ENCODE results near the gene HIKESHI.
"Not testable (repeated sequence)": the region's sequence is repeated elsewhere in the genome, so short reads cannot be mapped to it uniquely, and the experiment has no call there.

HIKESHI gene

GRCh38 chr11:86302092-86302793, at the start of gene HIKESHI:
HIKESHI (plus strand) TSS chr11:86302240; CDS start chr11:86302449, 209 bp downstream.
- peak; percentile 90 for DNase-seq (ENCODE audit: low read depth)

GRCh38 chr11:86255896-86256295, 46.1 kb upstream of the HIKESHI start:
- DNase-seq (ENCODE audit: low read depth): no peak

- no peak for DNase-seq (ENCODE audit: low read depth)
These were observed 45.4 kb upstream of the HIKESHI start for GRCh38 chr11:86256608-86257007.

GRCh38 chr11:86257446-86257845, 44.6 kb upstream of the HIKESHI start:
- DNase-seq (ENCODE audit: low read depth): no peak

GRCh38 chr11:86259730-86260129, 42.3 kb upstream of the HIKESHI start:
- no peak for DNase-seq (ENCODE audit: low read depth)

- DNase-seq (ENCODE audit: low read depth): no peak
These were observed 40.7 kb upstream of the HIKESHI start for GRCh38 chr11:86261328-86261727.

GRCh38 chr11:86262387-86262786, 39.7 kb upstream of the HIKESHI start:
- DNase-seq (ENCODE audit: low read depth): no peak

GRCh38 chr11:86264649-86265048, 37.4 kb upstream of the HIKESHI start:
- no peak for DNase-seq (ENCODE audit: low read depth)

- no peak for DNase-seq (ENCODE audit: low read depth)
These were observed 36.8 kb upstream of the HIKESHI start for GRCh38 chr11:86265194-86265593.

GRCh38 chr11:86269645-86270044, 32.4 kb upstream of the HIKESHI start:
- DNase-seq (ENCODE audit: low read depth): no peak

GRCh38 chr11:86274503-86274902, 27.5 kb upstream of the HIKESHI start:
- DNase-seq (ENCODE audit: low read depth): no peak

- no peak for DNase-seq (ENCODE audit: low read depth)
These were observed 27.0 kb upstream of the HIKESHI start for GRCh38 chr11:86274999-86275398.

- DNase-seq (ENCODE audit: low read depth): no peak
These were observed 26.3 kb upstream of the HIKESHI start for GRCh38 chr11:86275493-86276370.

- peak; percentile 8 for DNase-seq (ENCODE audit: low read depth)
These were observed 24.3 kb upstream of the HIKESHI start for GRCh38 chr11:86277741-86278140.

- DNase-seq (ENCODE audit: low read depth): no peak
These were observed 23.8 kb upstream of the HIKESHI start for GRCh38 chr11:86278226-86278625.

- DNase-seq (ENCODE audit: low read depth): no peak
These were observed 22.3 kb upstream of the HIKESHI start for GRCh38 chr11:86279747-86280146.

GRCh38 chr11:86287468-86287796, 14.6 kb upstream of the HIKESHI start:
- DNase-seq (ENCODE audit: low read depth): no peak

GRCh38 chr11:86288776-86289507, 13.1 kb upstream of the HIKESHI start:
- DNase-seq (ENCODE audit: low read depth): no peak

- not testable (repeated sequence) for DNase-seq (ENCODE audit: low read depth)
These were observed 12.3 kb upstream of the HIKESHI start for GRCh38 chr11:86289508-86290280.

- no peak for DNase-seq (ENCODE audit: low read depth)
These were observed 10.4 kb upstream of the HIKESHI start for GRCh38 chr11:86291466-86292262.

All from GM04503 (cell line).